Lower leg skin (tissue), 4 donors: ENCODE results near the gene POFUT2. TPM values are rescaled to one million over a fixed set of nuclear protein-coding genes. Genes with fewer than 3 reads are reported as not detected.
"Not testable (repeated sequence)": the region's sequence is repeated elsewhere in the genome, so short reads cannot be mapped to it uniquely, and the experiment has no call there.

ENCODE experiments used
- DNase-seq, 2 donors: peaks; one replicate each; pipeline ENCODE4 v3.0.0-alpha.2; 2019; ENCODE audit warnings: low spot score in 2 of 2
- H3K4me3 ChIP-seq: fragments of 200-600 bp; sonication (generic); 2 replicates; pipeline ENCODE4 v1.5.1; 2017; ENCODE audit warnings: mild to moderate bottlenecking, low read depth; ENCODE audit not compliant: poor library complexity, severe bottlenecking
- CTCF ChIP-seq, 3 donors: fragments of 450-650 bp; IDR thresholded peaks; one replicate each; pipeline ENCODE4 v1.5.1; 2016; ENCODE audit warnings: antibody characterized with exemption in 3 of 3, mild to moderate bottlenecking in 3 of 3, moderate library complexity in 2 of 3
- POLR2A ChIP-seq, 2 donors: fragments of 450-650 bp; IDR thresholded peaks; one replicate each; pipeline ENCODE4 v1.6.1; 2016 to 2017; ENCODE audit warnings: antibody characterized with exemption in 2 of 2, mild to moderate bottlenecking in 1 of 2, moderate library complexity in 1 of 2
- WGBS, 2 donors: methylation state at CpG; one replicate each; pipeline ENCODE4 v1.1.5; 2018; 5-methylcytosine and 5-hydroxymethylcytosine counted together
- intact Hi-C: fragments of 100-400 bp; cut with DNase I; formaldehyde crosslinking; loops from one replicate; pipeline ENCODE4 v1.15.0; 2023; ENCODE audit warnings: low total_unique reads
- total RNA-seq, 4 donors: library from RNA; depleted of rRNA; stranded (reverse); fragments of >200 nt; gene quantifications; one replicate each; pipeline ENCODE4 v1.1.0, GENCODE V29; 2016

The POFUT2 gene
- total RNA-seq, 4 donors from 2014 or later, result 15.0 to 22.1 (median 18.9) TPM

DNA sequence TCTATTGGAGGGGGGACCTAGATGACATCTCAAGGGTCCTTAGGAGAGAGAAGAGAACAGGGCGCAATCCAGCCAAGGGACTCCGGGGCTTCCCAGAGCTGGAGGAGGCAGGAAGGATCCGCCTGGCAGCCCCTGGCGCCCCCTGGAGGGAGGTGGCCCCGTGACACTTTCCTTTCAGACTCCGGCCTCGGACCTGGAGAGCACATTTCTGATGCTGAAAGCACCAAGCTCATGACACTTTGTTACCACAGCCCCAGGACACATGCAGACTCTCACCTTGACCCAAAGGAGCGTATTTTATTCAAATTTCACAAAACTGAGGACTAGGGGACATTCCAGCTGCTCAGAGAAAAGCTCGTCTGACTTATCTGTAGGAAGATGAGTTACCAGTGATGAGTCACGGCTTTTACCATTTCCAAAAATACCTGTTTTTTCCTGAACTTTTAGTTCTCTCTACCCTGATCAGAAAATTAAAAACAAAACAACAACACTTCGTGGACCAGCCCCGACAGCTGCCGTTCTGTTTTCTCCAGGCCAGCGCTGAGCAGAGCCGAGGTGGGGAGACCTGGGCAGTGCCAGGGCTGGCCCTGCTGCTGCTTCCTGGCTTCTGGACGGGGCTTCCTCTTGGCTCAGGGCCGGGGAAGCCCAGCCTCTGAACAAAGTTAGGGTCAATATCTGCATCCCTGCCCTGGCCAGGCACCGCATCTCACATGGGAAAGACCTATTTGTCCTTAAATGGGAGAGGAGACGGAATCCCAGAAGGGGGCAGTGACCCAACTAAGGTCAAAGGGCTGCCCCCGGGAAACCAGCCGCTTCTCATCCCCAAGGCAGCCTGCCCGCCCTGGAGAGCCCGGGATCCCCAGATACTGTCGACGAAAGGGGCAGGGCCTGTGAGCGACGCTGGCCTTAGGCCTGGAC, 21.6 kb upstream of the POFUT2 start:
- H3K4me3 ChIP-seq, result no peak overlapping the region
- intact Hi-C loops, result no loop called here
- TF ChIP-seq CTCF (IDR thresholded peaks at IDR 0.05) (peak in 1 of 3 donors; percentile 8), POLR2A (IDR thresholded peaks at IDR 0.05) (no peak)
- 52 to 68% methylated on average over 22 to 27 of the region's 27 CpGs for WGBS, 2 donors
- no peak for DNase-seq

DNA sequence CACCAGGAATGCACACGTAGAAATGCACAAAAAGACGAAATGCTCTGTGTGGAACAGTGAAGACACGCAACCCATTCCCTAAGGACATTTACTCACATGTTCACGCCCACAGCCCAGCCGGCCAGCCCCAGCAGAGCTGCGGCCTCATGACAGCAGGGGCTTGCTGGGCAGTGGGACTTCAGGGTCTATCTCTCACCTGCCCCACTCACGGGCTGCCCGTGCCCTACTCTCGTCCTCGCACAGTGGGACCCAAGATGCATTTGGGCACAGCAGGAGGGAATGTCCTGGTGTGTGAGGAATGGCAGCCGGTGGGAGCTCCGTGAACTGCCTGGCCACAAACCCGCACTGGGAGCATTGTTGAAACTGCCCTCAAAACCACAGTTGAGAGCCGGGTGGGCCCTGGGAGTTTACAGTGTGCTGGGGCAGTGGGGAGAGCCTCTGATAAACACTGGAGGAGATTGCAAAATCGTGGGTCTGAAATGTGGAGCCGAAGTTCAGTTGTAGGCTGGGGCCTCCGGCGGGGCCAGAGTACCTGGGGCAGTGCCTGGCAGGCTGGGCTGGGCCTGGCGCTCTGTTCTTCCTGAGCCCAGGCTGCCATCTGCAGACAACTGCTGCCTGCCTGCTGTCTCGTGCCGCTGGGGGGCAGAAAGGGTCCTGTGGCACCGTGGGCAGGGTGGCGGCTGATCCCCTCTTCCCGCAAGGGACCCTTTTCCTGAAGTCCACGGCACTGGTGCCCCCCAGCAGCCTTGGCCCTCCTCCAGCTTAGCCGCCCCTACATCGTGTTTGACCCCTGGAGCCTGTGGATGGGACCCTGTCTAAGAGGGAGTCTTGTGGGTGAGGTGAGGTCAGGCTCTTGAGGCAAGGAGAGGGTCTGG, 20.7 kb upstream of the POFUT2 start:
- no peak for DNase-seq
- H3K4me3 ChIP-seq, result no peak overlapping the region
- intact Hi-C loops, result no loop called here
- 57 to 66% methylated on average over 24 to 26 of the region's 27 CpGs for WGBS, 2 donors
- TF ChIP-seq CTCF (IDR thresholded peaks at IDR 0.05) (no peak), POLR2A (IDR thresholded peaks at IDR 0.05) (no peak)

- intact Hi-C loops, H3K4me3 ChIP-seq, DNase-seq: not testable (repeated sequence)
- WGBS, 2 donors, result 76 to 77% methylated on average over 17 of the region's 17 CpGs
Measured at GRCh38 chr21:45307597-45308158, 20.0 kb upstream of the POFUT2 start.

DNA sequence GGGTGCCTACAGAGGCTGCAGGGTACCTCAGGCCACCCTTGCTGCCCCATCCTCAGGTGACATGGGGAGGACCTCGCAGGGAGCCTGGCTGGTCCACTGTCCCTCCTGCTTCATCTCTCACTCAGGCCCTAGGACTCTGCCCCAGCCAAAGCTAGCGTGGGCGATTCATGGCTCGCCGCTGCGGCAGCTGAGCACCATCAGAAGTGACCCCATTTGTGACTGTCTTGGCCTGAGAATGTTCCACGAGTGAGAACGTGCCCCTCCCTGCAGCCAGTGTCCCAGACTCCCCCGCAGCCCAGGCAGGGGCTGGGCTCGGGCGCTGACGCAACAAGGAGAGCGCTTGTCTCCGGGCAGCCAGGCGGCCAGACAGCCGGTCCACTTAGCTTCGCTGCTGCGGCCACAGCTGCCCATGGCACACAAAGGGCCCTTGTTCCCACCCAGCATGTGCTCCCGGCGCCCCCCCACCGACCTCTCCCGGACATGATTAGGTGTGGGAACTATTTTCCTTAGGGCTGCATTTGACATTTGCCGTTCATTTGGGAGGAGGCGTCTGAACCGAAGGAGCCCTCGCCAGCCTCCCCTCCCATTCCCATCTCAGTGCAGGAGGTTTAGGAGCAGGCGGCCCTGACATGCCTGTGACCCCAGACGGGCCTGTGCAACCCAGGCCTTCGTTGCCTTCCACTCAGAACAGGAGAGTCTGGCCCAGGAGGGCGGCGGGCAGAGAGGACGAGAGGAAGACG, 19.3 kb upstream of the POFUT2 start:
- no peak for DNase-seq
- 55 to 62% methylated on average over 29 to 31 of the region's 33 CpGs for WGBS, 2 donors
- H3K4me3 ChIP-seq, result no peak overlapping the region
- TF ChIP-seq POLR2A (IDR thresholded peaks at IDR 0.05), result no peak
- TF ChIP-seq CTCF (IDR thresholded peaks at IDR 0.05), result no peak
- intact Hi-C loops, result no loop called here

DNA sequence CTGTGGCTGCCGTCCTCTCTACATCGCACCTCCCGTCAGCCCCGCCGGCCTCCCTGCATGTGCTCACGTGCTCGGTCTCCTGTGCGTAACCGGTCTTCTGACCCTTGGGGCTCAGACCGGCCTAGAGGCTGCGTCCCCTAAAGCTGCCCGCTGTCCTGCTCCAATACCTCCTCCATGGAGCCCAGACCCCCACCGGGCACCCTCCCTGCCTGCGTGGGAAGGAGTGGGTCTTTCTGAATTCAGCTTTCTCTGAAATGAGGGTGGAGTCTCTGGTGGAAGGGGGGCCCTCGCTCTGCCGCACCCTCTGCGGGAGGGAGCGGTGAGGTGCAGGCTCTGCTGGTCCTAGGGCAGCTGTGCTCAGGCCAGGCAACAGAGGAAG, 18.7 kb upstream of the POFUT2 start:
- DNase-seq, result no peak
- intact Hi-C loops, result no loop called here
- no peak overlapping the region for H3K4me3 ChIP-seq
- TF ChIP-seq CTCF (IDR thresholded peaks at IDR 0.05), result no peak
- TF ChIP-seq POLR2A (IDR thresholded peaks at IDR 0.05), result no peak
- 83 to 94% methylated on average over 18 of the region's 18 CpGs for WGBS, 2 donors
